GM12872 (cell line): ENCODE data around the gene S100A2.

Experiments
- TF ChIP-seq, protein P1 (sequence below): IDR thresholded peaks from 3 replicates; pipeline ENCODE4 v1.5.1; 2011; ENCODE audit warnings: low read depth, mild to moderate bottlenecking, low read length, moderate library complexity; ENCODE audit not compliant: insufficient read depth

The S100A2 gene

DNA sequence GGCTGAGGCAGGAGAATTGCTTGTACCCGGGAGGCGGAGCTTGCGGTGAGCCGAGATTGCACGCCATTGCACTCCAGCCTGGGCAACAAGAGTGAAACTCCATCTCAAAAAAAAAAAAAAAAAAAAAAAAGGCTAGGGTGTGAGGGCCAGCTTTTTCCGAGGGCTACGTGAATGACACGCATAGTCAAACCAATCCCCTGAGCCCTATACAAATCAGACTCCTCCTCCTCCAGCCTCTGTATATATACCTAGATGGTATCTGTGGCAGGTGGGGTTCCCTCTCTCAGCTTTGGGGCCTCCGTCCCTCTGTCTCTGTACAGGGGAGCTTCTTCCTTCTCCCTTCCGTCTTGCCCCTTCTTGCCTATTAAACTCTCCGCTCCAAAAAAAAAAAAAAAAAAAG is 40.5 kb upstream of the S100A2 start:
- TF ChIP-seq, protein P1, sequence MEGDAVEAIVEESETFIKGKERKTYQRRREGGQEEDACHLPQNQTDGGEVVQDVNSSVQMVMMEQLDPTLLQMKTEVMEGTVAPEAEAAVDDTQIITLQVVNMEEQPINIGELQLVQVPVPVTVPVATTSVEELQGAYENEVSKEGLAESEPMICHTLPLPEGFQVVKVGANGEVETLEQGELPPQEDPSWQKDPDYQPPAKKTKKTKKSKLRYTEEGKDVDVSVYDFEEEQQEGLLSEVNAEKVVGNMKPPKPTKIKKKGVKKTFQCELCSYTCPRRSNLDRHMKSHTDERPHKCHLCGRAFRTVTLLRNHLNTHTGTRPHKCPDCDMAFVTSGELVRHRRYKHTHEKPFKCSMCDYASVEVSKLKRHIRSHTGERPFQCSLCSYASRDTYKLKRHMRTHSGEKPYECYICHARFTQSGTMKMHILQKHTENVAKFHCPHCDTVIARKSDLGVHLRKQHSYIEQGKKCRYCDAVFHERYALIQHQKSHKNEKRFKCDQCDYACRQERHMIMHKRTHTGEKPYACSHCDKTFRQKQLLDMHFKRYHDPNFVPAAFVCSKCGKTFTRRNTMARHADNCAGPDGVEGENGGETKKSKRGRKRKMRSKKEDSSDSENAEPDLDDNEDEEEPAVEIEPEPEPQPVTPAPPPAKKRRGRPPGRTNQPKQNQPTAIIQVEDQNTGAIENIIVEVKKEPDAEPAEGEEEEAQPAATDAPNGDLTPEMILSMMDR, result no peak

DNA sequence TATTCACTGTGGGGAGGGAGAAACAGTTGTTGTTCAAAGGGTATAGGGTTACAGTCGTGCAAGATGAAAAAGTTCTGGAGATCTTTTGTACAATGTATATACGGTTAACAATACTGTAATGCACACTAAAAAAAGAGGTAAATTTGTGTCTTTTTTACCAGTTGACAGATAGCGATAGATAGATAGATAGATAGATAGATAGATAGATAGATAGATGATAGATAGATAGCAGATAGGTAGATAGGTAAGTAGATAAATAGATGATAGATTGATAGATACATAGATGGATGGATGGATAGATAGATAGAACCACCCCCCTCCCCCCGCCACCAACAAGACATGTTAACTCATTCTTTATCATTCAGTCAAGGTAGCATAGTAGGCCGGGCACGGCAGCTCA is 37.1 kb upstream of the S100A2 start:
- TF ChIP-seq, protein P1, result no peak

DNA sequence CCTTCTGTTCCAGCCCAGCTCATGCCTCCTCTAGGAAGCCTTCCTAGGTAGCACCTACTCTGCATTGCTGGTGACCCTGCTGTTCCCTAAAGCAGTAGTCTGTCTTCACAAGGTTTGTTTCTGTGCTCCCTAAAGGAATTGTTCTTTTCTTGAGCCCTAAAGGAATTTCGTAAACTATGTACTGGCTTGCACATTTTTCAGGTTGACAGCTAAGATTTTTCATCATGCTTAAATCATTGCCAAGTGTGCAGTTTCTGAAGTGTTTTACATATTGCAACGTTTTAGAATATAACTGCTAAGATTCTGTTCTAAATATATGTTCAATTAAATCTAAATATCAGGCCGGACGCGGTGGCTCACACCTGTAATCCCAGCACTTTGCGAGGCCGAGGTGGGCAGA is 34.2 kb upstream of the S100A2 start:
- TF ChIP-seq, protein P1, result no peak

DNA sequence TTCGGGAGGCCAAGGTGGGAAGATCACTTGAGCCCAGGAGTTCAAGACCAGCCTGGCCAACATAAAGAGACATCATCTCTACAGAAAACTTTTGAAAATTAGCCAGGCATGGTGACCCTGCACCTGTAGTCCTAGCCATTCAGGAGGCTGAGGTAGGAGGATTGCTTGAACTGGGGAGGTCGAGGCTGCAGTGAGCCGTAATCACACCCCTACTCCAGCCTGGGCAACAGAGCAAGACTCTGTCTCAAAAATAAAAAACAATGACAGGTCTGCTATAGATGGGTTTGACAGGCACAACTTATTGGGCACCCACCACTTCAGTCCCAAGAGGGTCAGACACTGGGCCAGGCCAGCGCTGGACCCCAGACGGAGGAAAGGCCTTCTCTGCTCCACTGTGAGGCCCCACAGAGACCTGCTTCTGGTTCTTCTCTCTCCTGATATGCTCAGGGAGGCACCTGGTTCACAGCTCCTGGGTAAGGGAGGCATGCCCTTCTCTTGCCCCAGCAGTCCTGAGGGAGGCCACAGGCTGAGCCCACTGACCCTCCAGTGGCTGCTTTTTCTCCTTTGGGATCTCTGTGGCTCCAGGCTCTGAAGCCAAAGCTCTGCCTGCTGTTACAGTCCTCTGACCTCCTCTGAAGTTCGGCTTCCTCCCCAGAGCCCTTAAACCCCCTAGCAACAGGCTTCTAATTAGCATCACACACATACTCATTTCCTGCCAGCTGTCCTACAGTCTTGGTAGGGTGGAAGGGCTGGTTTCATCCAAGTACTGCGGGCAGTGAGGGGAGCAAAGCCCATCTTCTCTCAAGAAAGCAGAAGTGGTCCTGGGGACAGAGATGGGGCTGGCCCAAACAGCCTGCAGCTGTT is 32.9 kb upstream of the S100A2 start:
- TF ChIP-seq, protein P1, result no peak

DNA sequence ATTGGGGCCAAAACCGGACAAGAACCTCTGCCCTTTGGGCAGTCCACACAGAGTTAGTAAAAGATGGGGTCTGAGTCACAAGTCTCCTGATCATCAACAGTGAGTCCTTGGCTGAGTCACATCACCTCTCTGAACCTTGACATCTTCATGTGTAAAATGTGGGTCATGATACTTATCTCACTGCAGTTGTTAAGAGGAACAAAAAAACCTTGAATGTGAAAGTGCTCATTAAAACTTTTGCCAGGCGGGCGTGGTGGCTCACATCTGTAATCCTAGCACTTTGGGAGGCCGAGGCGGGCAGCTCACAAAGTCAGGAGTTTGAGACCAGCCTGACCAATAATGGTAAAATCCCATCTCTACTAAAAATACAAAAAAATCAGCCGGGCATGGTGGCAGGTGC is 31.6 kb upstream of the S100A2 start:
- TF ChIP-seq, protein P1, result no peak

DNA sequence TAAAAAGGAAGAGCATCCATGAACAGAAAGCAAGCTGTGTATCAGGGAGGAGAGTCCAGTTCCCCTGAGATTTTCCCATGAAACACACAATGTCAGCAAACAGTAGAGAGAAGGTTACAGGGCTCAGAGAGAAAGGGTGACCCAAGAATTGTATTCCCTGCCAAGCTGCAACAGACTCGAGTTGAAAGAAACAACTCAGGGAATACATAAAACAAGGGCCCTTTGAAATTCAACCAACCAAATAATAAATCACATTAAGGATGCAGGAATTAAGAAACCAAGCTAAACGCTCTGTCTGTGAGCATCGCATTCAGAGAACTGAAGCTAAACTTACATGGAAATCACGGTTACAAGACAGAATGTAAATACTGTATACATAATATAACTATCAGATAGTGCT is 27.1 kb upstream of the S100A2 start:
- TF ChIP-seq, protein P1, result no peak

DNA sequence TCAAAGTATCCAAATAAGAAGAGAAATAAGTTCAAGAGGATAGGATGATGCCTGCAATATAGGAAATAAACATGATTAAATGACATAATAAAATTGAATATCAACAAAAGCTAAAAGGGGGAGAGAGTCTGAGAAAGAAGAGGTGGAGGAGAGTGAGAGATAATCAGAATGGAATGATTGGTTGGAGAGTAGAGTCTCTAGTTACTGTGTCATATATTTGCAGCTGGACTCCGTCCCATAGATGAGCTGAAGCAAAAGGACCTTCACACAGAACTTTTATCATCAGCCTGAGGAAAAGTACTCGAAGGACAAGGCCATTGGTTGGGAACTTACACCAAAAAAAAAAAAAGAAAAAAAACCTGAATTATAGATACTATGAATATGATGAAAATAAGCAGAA is 22.8 kb upstream of the S100A2 start:
- TF ChIP-seq, protein P1, result no peak
